Hippocampal formation (tissue), 2 donors: ENCODE measurements around the gene NOS3.
A peak's percentile ranks its signal among the peaks of the same experiment; 100 is the strongest.

ENCODE experiments used
- DNase-seq, 2 donors: peaks; one replicate each; lab custom pipeline; 2025; lab: John Stamatoyannopoulos, UW

Gene NOS3

GRCh38 chr7:150952331-150953050, 38.3 kb upstream of the NOS3 start:
- no peak for DNase-seq

GRCh38 chr7:150953061-150953997, 37.5 kb upstream of the NOS3 start:
- no peak for DNase-seq

GRCh38 chr7:150954201-150954985, 36.4 kb upstream of the NOS3 start:
- DNase-seq: no peak

- DNase-seq: no peak
Measured at GRCh38 chr7:150954986-150955518, 35.8 kb upstream of the NOS3 start.

GRCh38 chr7:150955519-150956394, 35.1 kb upstream of the NOS3 start:
- DNase-seq: peak in 1 of 2 donors; percentile 20

GRCh38 chr7:150956395-150957132, 34.3 kb upstream of the NOS3 start:
- DNase-seq: no peak

GRCh38 chr7:150957133-150958020, 33.4 kb upstream of the NOS3 start:
- DNase-seq: no peak

GRCh38 chr7:150958062-150958552, 32.7 kb upstream of the NOS3 start:
- DNase-seq: no peak

GRCh38 chr7:150958597-150958996, 32.2 kb upstream of the NOS3 start:
- DNase-seq: no peak

GRCh38 chr7:150959081-150959480, 31.7 kb upstream of the NOS3 start:
- DNase-seq: no peak

GRCh38 chr7:150959739-150960734, 30.8 kb upstream of the NOS3 start:
- DNase-seq: no peak

GRCh38 chr7:150961510-150962289, 29.1 kb upstream of the NOS3 start:
- DNase-seq: no peak

- no peak for DNase-seq
Measured at GRCh38 chr7:150962290-150962552, 28.6 kb upstream of the NOS3 start.

GRCh38 chr7:150962553-150963399, 28.0 kb upstream of the NOS3 start:
- peak in 1 of 2 donors; percentile 35 for DNase-seq

GRCh38 chr7:150963707-150964559, 26.9 kb upstream of the NOS3 start:
- DNase-seq: no peak
